ENCODE data around the gene RAPGEFL1.
"Not testable (repeated sequence)": the region's sequence is repeated elsewhere in the genome, so short reads cannot be mapped to it uniquely, and the experiment has no call there.

The RAPGEFL1 gene

GRCh38 chr17:40203131-40203530 lies 25.9 kb downstream of the RAPGEFL1 start:
- H3K4me3 ChIP-seq (ENCODE audit: low read depth, low read length), result no peak overlapping the region
- DNase-seq (ENCODE audit: low read depth), result no peak
- no peak for TF ChIP-seq CTCF (IDR thresholded peaks at IDR 0.05; ENCODE audit: low read depth, low read length, missing control alignments)

GRCh38 chr17:40206193-40206592 lies 28.9 kb downstream of the RAPGEFL1 start:
- not testable (repeated sequence) for H3K4me3 ChIP-seq (ENCODE audit: low read depth, low read length); DNase-seq (ENCODE audit: low read depth)

GRCh38 chr17:40209404-40210093 lies 32.3 kb downstream of the RAPGEFL1 start:
- no peak for DNase-seq (ENCODE audit: low read depth)
- no peak overlapping the region for H3K4me3 ChIP-seq (ENCODE audit: low read depth, low read length)
- no peak for TF ChIP-seq CTCF (IDR thresholded peaks at IDR 0.05; ENCODE audit: low read depth, low read length, missing control alignments)

- DNase-seq (ENCODE audit: low read depth); H3K4me3 ChIP-seq (ENCODE audit: low read depth, low read length): not testable (repeated sequence)
These were observed 36.6 kb downstream of the RAPGEFL1 start for GRCh38 chr17:40213914-40214313.

GRCh38 chr17:40218006-40218739 lies 40.9 kb downstream of the RAPGEFL1 start:
- no peak for DNase-seq (ENCODE audit: low read depth)
- no peak for TF ChIP-seq CTCF (IDR thresholded peaks at IDR 0.05; ENCODE audit: low read depth, low read length, missing control alignments)
- peak overlapping the region; percentile 54; the same call in 1 of the 2 replicates for H3K4me3 ChIP-seq (ENCODE audit: low read depth, low read length)

GRCh38 chr17:40218740-40219593 lies 41.7 kb downstream of the RAPGEFL1 start, which contains the start of gene WIPF2:
TSS of gene WIPF2 (plus strand) at chr17:40219304. CDS start at chr17:40256460, 37,156 bp downstream.
- peak within 1 kb of the TSS; percentile 66 for H3K4me3 ChIP-seq (ENCODE audit: low read depth, low read length)
- DNase-seq (ENCODE audit: low read depth), result peak; percentile 85
- peak; percentile 45 for TF ChIP-seq CTCF (IDR thresholded peaks at IDR 0.05; ENCODE audit: low read depth, low read length, missing control alignments)

- no peak for TF ChIP-seq CTCF (IDR thresholded peaks at IDR 0.05; ENCODE audit: low read depth, low read length, missing control alignments)
- DNase-seq (ENCODE audit: low read depth), result peak; percentile 0
- peak overlapping the region; percentile 66 for H3K4me3 ChIP-seq (ENCODE audit: low read depth, low read length)
These were observed 42.5 kb downstream of the RAPGEFL1 start for GRCh38 chr17:40219594-40220338.
